Sigmoid colon (tissue), 7 donors: ENCODE data around the gene NAT8. TPM values are rescaled to one million over a fixed set of nuclear protein-coding genes. Genes with fewer than 3 reads are reported as not detected.
"Not testable (repeated sequence)": the region's sequence is repeated elsewhere in the genome, so short reads cannot be mapped to it uniquely, and the experiment has no call there.

Experiments used
- DNase-seq: peaks from one replicate; pipeline ENCODE4 v3.0.0-alpha.2; 2019
- H3K27ac ChIP-seq, 4 donors: fragments of 200-600 bp; sonication (generic); one replicate each; pipeline ENCODE4 v1.5.1; 2016 to 2019; ENCODE audit warnings: mild to moderate bottlenecking in 1 of 4
- H3K27me3 ChIP-seq, 3 donors: fragments of 200-600 bp; sonication (generic); one replicate each; pipeline ENCODE4 v1.5.1; 2019; ENCODE audit warnings: mild to moderate bottlenecking in 1 of 3
- H3K36me3 ChIP-seq, 4 donors: fragments of 200-600 bp; sonication (generic); one replicate each; pipeline ENCODE4 v1.5.1; 2016 to 2019
- H3K4me1 ChIP-seq, 4 donors: fragments of 200-600 bp; sonication (generic); one replicate each; pipeline ENCODE4 v1.5.1; 2017 to 2019
- H3K4me3 ChIP-seq, 4 donors: fragments of 200-600 bp; sonication (generic); one replicate each; pipeline ENCODE4 v1.5.1; 2017 to 2019; ENCODE audit warnings: mild to moderate bottlenecking in 2 of 4, moderate library complexity in 1 of 4
- H3K9me3 ChIP-seq, 4 donors: fragments of 200-600 bp in 3 of 4; sonication (generic) in 3 of 4; one replicate each; pipeline versions ENCODE4 v1.5.1 to v1.6.1; 2013 to 2019
- CTCF ChIP-seq, 4 experiments: fragments of 450-650 bp in 3 of 4; fragments of 200-600 bp in 1 of 4; IDR thresholded peaks; one replicate each; pipeline ENCODE4 v1.5.1; 2016 to 2019; ENCODE audit warnings: antibody characterized with exemption in 4 of 4, mild to moderate bottlenecking in 3 of 4, moderate library complexity in 2 of 4
- EP300 ChIP-seq, 4 donors: sonication (generic); formaldehyde crosslinking; IDR thresholded peaks; one replicate each; pipeline ENCODE4 v1.6.1; 2017; ENCODE audit warnings: antibody characterized with exemption in 4 of 4
- POLR2A ChIP-seq, 2 donors: fragments of 450-650 bp; IDR thresholded peaks; one replicate each; pipeline ENCODE4 v1.6.1; 2016; ENCODE audit warnings: antibody characterized with exemption in 2 of 2, mild to moderate bottlenecking in 2 of 2, moderate library complexity in 2 of 2
- POLR2AphosphoS5 ChIP-seq, 4 donors: sonication (generic); formaldehyde crosslinking; IDR thresholded peaks; one replicate each; pipeline ENCODE4 v1.6.1; 2017; ENCODE audit warnings: antibody characterized with exemption in 4 of 4
- WGBS, 2 donors: extraction: QIAGEN DNeasy Blood & Tissue Kit; methylation state at CpG; one replicate each; pipeline ENCODE4 v1.1.7; 2013; 5-methylcytosine and 5-hydroxymethylcytosine counted together
- intact Hi-C: fragments of 100-400 bp; cut with DNase I; formaldehyde crosslinking; loops from one replicate; pipeline ENCODE4 v1.15.1; 2023
- polyA plus RNA-seq, 3 donors: library from polyadenylated mRNA; stranded (reverse); fragments of 200-250 nt; gene quantifications; one replicate each; pipeline ENCODE4 v1.2.3, GENCODE V29; 2013
- total RNA-seq, 4 donors: library from RNA; depleted of rRNA; stranded (reverse); fragments of >200 nt; gene quantifications; one replicate each; pipeline ENCODE4 v1.1.0, GENCODE V29; 2016
- donor health status: healthy with polysubstance abuse.
- donor health status: Bipolar disorder and iron deficiency.
- donor health status: healthy.

The NAT8 gene
- total and polyA plus RNA-seq, 7 donors: 0.25 TPM; not detected in 6

GRCh38 chr2:73614997-73615396, 27.2 kb downstream of the NAT8 start:
- Histone ChIP-seq H3K4me3 (no peak overlapping the region), H3K27me3 (no peaks in the 10 kb centered on the region), H3K9me3 (no peaks in the 10 kb centered on the region), H3K36me3 (peaks cover 0 to 10% (median 3%) of the 10 kb centered on the region in 4 donors), H3K4me1 (no peaks in the 10 kb centered on the region), H3K27ac (no peak overlapping the region)
- intact Hi-C loops: no loop called here
- TF ChIP-seq POLR2AphosphoS5 (IDR thresholded peaks at IDR 0.05) (no peak), CTCF (IDR thresholded peaks at IDR 0.05) (no peak), POLR2A (IDR thresholded peaks at IDR 0.05) (no peak), EP300 (IDR thresholded peaks at IDR 0.05) (no peak)
- no peak for DNase-seq

GRCh38 chr2:73614105-73614504, 28.1 kb downstream of the NAT8 start:
- H3K4me3 ChIP-seq: no peak overlapping the region
- no peaks in the 10 kb centered on the region for H3K4me1 ChIP-seq
- 92 to 94% methylated on average over 3 of the region's 3 CpGs for WGBS, 2 donors
- TF ChIP-seq POLR2A (IDR thresholded peaks at IDR 0.05) (no peak), POLR2AphosphoS5 (IDR thresholded peaks at IDR 0.05) (no peak), CTCF (IDR thresholded peaks at IDR 0.05) (no peak), EP300 (IDR thresholded peaks at IDR 0.05) (no peak)
- intact Hi-C loops: no loop called here
- H3K36me3 ChIP-seq: peaks cover 0 to 13% (median 5%) of the 10 kb centered on the region in 4 donors
- H3K27ac ChIP-seq: no peak overlapping the region
- DNase-seq: no peak
- no peaks in the 10 kb centered on the region for H3K9me3 ChIP-seq
- no peaks in the 10 kb centered on the region for H3K27me3 ChIP-seq

- DNase-seq: no peak
- H3K9me3 ChIP-seq: no peaks in the 10 kb centered on the region
- no peaks in the 10 kb centered on the region for H3K27me3 ChIP-seq
- 93 to 95% methylated on average over 1 of the region's 1 CpG for WGBS, 2 donors
- H3K4me1 ChIP-seq: no peaks in the 10 kb centered on the region
- peaks cover 0 to 24% (median 6%) of the 10 kb centered on the region in 4 donors for H3K36me3 ChIP-seq
- intact Hi-C loops: no loop called here
- no peak overlapping the region for H3K27ac ChIP-seq
- no peak for TF ChIP-seq EP300 (IDR thresholded peaks at IDR 0.05)
- TF ChIP-seq CTCF (IDR thresholded peaks at IDR 0.05): no peak
- TF ChIP-seq POLR2A (IDR thresholded peaks at IDR 0.05): no peak
- TF ChIP-seq POLR2AphosphoS5 (IDR thresholded peaks at IDR 0.05): no peak
- H3K4me3 ChIP-seq: no peak overlapping the region
Measured at GRCh38 chr2:73611867-73612266, 30.4 kb downstream of the NAT8 start.

DNA sequence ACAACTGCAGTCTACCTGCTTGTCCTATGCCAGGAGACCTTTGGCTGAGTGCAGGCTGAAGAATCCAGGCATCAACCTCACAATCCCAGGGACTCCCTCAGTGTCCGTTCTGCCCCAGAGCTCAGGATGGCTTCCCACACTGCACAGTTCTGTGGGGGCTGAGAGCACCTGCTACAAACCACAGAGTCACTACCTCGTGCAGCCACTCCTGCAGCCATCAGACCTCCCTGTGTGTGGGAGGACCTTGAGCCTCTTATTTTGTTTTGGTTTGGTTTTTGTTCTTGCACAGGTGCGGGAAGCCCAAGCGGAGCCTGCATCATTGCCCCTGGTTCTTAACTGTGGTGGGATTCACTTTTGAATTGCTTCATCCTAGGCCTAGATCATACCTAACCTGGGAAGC, 31.0 kb downstream of the NAT8 start:
- H3K4me1 ChIP-seq: no peaks in the 10 kb centered on the region
- peaks cover 0 to 24% (median 6%) of the 10 kb centered on the region in 4 donors for H3K36me3 ChIP-seq
- no peaks in the 10 kb centered on the region for H3K27me3 ChIP-seq
- no peak overlapping the region for H3K27ac ChIP-seq
- no peaks in the 10 kb centered on the region for H3K9me3 ChIP-seq
- intact Hi-C loops: no loop called here
- TF ChIP-seq POLR2AphosphoS5 (IDR thresholded peaks at IDR 0.05) (no peak), CTCF (IDR thresholded peaks at IDR 0.05) (no peak), POLR2A (IDR thresholded peaks at IDR 0.05) (no peak), EP300 (IDR thresholded peaks at IDR 0.05) (no peak)
- no peak for DNase-seq
- H3K4me3 ChIP-seq: no peak overlapping the region
- 54 to 92% methylated on average over 4 of the region's 4 CpGs for WGBS, 2 donors

GRCh38 chr2:73610111-73610510, 32.1 kb downstream of the NAT8 start:
- Histone ChIP-seq H3K27ac (no peak overlapping the region), H3K4me3 (no peak overlapping the region), H3K9me3 (no peaks in the 10 kb centered on the region), H3K36me3 (peaks cover 0 to 24% (median 6%) of the 10 kb centered on the region in 4 donors), H3K4me1 (no peaks in the 10 kb centered on the region), H3K27me3 (no peaks in the 10 kb centered on the region)
- intact Hi-C loops: no loop called here
- TF ChIP-seq CTCF (IDR thresholded peaks at IDR 0.05) (no peak), POLR2AphosphoS5 (IDR thresholded peaks at IDR 0.05) (no peak), POLR2A (IDR thresholded peaks at IDR 0.05) (no peak), EP300 (IDR thresholded peaks at IDR 0.05) (no peak)
- no peak for DNase-seq
- WGBS, 2 donors: 85 to 94% methylated on average over 3 of the region's 3 CpGs

DNA sequence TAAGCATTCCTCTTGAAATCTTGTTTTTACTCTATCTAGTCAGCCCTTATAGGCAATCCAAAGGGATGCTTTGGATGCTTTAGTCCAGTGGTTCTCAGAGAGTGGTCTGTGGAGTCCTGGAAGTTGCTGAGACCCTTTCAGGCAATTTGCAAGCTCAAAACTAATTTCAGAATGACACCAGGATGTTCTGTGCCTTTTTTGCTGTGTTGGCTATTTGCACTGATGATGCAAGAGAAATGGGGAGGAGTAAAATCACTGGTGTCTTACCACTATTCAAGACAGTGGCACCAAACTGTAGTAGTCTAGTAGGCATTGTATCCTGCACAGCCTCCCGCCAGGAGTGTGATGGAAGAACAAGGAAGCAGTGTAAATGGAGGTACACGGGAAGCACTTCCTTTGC, 37.6 kb downstream of the NAT8 start:
- H3K4me3 ChIP-seq, H3K4me1 ChIP-seq, DNase-seq, H3K9me3 ChIP-seq, H3K27ac ChIP-seq, H3K27me3 ChIP-seq, intact Hi-C loops: not testable (repeated sequence)
- peaks cover 7 to 46% (median 17%) of the 10 kb centered on the region in 4 donors for H3K36me3 ChIP-seq
- 85 to 87% methylated on average over 2 of the region's 2 CpGs for WGBS, 2 donors

DNA sequence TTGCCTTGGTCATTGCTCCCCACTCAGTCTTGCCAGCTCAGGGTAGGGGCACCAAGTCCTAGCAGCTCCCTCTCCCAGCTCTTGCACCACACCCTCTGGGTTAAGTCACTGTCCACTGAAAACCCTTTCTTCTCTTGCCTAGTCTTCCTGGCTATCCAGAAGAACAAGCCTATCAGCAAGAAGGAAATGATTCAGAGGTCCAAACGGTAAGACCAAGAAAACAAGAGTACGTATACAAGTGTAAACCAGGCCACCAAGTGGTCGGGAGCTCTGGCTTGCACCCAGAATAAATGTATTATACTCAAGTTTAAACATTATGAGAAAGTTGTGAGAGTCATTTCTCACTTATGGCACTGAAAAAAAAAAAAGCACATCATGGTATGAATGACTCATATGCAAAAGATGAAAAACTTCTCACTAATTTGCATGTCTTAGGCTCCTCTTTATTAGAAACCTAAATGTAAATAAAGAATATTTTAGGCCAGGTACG, 39.1 kb downstream of the NAT8 start:
- H3K27me3 ChIP-seq, DNase-seq, H3K4me1 ChIP-seq, intact Hi-C loops, H3K4me3 ChIP-seq, H3K27ac ChIP-seq, H3K9me3 ChIP-seq: not testable (repeated sequence)
- WGBS, 2 donors: 76% methylated on average over 4 of the region's 4 CpGs
- peaks cover 7 to 37% (median 16%) of the 10 kb centered on the region in 4 donors for H3K36me3 ChIP-seq
